Liver (tissue), 5 donors: ENCODE results near the gene FARSA. TPM values are rescaled to one million over a fixed set of nuclear protein-coding genes. Genes with fewer than 3 reads are reported as not detected.

Source experiments
- polyA plus RNA-seq, 2 donors: library from polyadenylated mRNA; stranded (reverse) in 1 of 2; unstranded in 1 of 2; fragments of 200-250 nt in 1 of 2; fragments of >200 nt in 1 of 2; fragmentation: Nextera tagmentation in 1 of 2; extraction: Ambion mirVana in 1 of 2; gene quantifications; one replicate each; pipeline versions ENCODE4 v1.2.1 to v1.2.3, GENCODE V29; 2013 to 2015
- small RNA-seq: library from RNA; depleted of rRNA; stranded (forward); fragments of <200 nt; gene quantifications from one replicate; pipeline ENCODE3, GENCODE V24; 2014
- total RNA-seq, 2 donors: library from RNA; depleted of rRNA; stranded (reverse); fragments of >200 nt; gene quantifications; one replicate each; pipeline ENCODE4 v1.2.3, GENCODE V29; 2014
- donor health status: healthy.
- donor health status: healthy.
- donor health status: healthy.

The FARSA gene
- total and polyA plus RNA-seq, 4 donors, result 29.8 to 50.1 (median 34.3) TPM

Small RNA genes lying within 50 kb of the gene (small RNA-seq; reads per million reads assigned to genes)
- gene MIR5695 (0.24 reads per million, percentile 14 among the genes with 10 or more reads in this experiment), gene MIR6515 (not detected)

Other genes with a start within 250 kb of the FARSA start
- gene GNG14, start 245.7 kb downstream of the FARSA start, total RNA-seq, result not detected
- not detected for gene GNG14, start 245.7 kb downstream of the FARSA start, polyA plus RNA-seq
- 1 to 10 TPM; 2.3 to 2.5 TPM for gene FBXW9, start 237.1 kb downstream of the FARSA start, total RNA-seq
- 1 to 10 TPM; 3.4 to 4.0 TPM for gene FBXW9, start 237.1 kb downstream of the FARSA start, polyA plus RNA-seq
- 10 to 100 TPM; 19.6 to 22.2 TPM for gene TNPO2, start 209.8 kb downstream of the FARSA start, total RNA-seq
- gene TNPO2, start 209.8 kb downstream of the FARSA start, polyA plus RNA-seq, result 10 to 100 TPM in 1 of 2 donors, 1 to 10 TPM in 1; 6.3 to 12.1 TPM
- gene TRIR, start 199.0 kb downstream of the FARSA start, total RNA-seq, result 10 to 100 TPM; 69.3 to 84.3 TPM
- gene TRIR, start 199.0 kb downstream of the FARSA start, polyA plus RNA-seq, result 100 to 1,000 TPM; 106 to 169 TPM
- 10 to 100 TPM; 23.4 to 31.0 TPM for gene GET3, start 196.2 kb downstream of the FARSA start, total RNA-seq
- 10 to 100 TPM; 22.8 to 44.1 TPM for gene GET3, start 196.2 kb downstream of the FARSA start, polyA plus RNA-seq
- gene BEST2, start 181.9 kb downstream of the FARSA start, total RNA-seq, result not detected
- gene BEST2, start 181.9 kb downstream of the FARSA start, polyA plus RNA-seq, result not detected
- 10 to 100 TPM; 11.3 to 36.4 TPM for gene HOOK2, start 158.2 kb downstream of the FARSA start, total RNA-seq
- 10 to 100 TPM; 12.9 to 17.0 TPM for gene HOOK2, start 158.2 kb downstream of the FARSA start, polyA plus RNA-seq
- gene JUNB, start 142.2 kb downstream of the FARSA start, total RNA-seq, result 10 to 100 TPM; 68.6 to 79.2 TPM
- gene JUNB, start 142.2 kb downstream of the FARSA start, polyA plus RNA-seq, result 10 to 100 TPM; 32.7 to 44.6 TPM
- 1,000 to 10,000 TPM in 1 of 2 donors, 100 to 1,000 TPM in 1; 222 to 1,737 TPM for gene PRDX2, start 131.9 kb downstream of the FARSA start, total RNA-seq
- gene PRDX2, start 131.9 kb downstream of the FARSA start, polyA plus RNA-seq, result 100 to 1,000 TPM; 265 to 301 TPM
- gene THSD8, start 131.6 kb downstream of the FARSA start, total RNA-seq, result under 1 TPM in 1 of 2 donors, not detected in 1; 0.33 TPM
- under 1 TPM; 0.22 to 0.35 TPM for gene THSD8, start 131.6 kb downstream of the FARSA start, polyA plus RNA-seq
- 10 to 100 TPM in 1 of 2 donors, 1 to 10 TPM in 1; 1.8 to 17.5 TPM for gene RNASEH2A, start 127.1 kb downstream of the FARSA start, total RNA-seq
- gene RNASEH2A, start 127.1 kb downstream of the FARSA start, polyA plus RNA-seq, result 1 to 10 TPM; 2.3 to 4.6 TPM
- not detected for gene RTBDN, start 99.1 kb downstream of the FARSA start, total RNA-seq
- not detected for gene RTBDN, start 99.1 kb downstream of the FARSA start, polyA plus RNA-seq
- under 1 TPM; 0.08 to 0.19 TPM for gene MAST1, start 95.2 kb downstream of the FARSA start, total RNA-seq
- under 1 TPM; 0.26 to 0.54 TPM for gene MAST1, start 95.2 kb downstream of the FARSA start, polyA plus RNA-seq
- gene DNASE2, start 52.3 kb downstream of the FARSA start, total RNA-seq, result 10 to 100 TPM; 11.9 to 13.7 TPM
- gene DNASE2, start 52.3 kb downstream of the FARSA start, polyA plus RNA-seq, result 10 to 100 TPM; 11.3 to 18.4 TPM
- gene KLF1, start 46.5 kb downstream of the FARSA start, total RNA-seq, result 100 to 1,000 TPM in 1 of 2 donors, not detected in 1; 234 TPM
- gene KLF1, start 46.5 kb downstream of the FARSA start, polyA plus RNA-seq, result not detected
- gene GCDH, start 42.6 kb downstream of the FARSA start, total RNA-seq, result 100 to 1,000 TPM in 1 of 2 donors, 10 to 100 TPM in 1; 65.8 to 118 TPM
- gene GCDH, start 42.6 kb downstream of the FARSA start, polyA plus RNA-seq, result 10 to 100 TPM; 68.6 to 87.7 TPM
- gene SYCE2, start 14.4 kb downstream of the FARSA start, total RNA-seq, result under 1 TPM in 1 of 2 donors, not detected in 1; 0.42 TPM
- gene SYCE2, start 14.4 kb downstream of the FARSA start, polyA plus RNA-seq, result under 1 TPM; 0.07 to 0.43 TPM
- 1,000 to 10,000 TPM in 1 of 2 donors, 100 to 1,000 TPM in 1; 618 to 1,316 TPM for gene CALR, start 4.9 kb upstream of the FARSA start, total RNA-seq
- 1,000 to 10,000 TPM in 1 of 2 donors, 100 to 1,000 TPM in 1; 913 to 1,228 TPM for gene CALR, start 4.9 kb upstream of the FARSA start, polyA plus RNA-seq
- gene RAD23A, start 12.2 kb upstream of the FARSA start, total RNA-seq, result 100 to 1,000 TPM in 1 of 2 donors, 10 to 100 TPM in 1; 42.9 to 112 TPM
- 10 to 100 TPM; 45.0 to 88.6 TPM for gene RAD23A, start 12.2 kb upstream of the FARSA start, polyA plus RNA-seq
- 10 to 100 TPM in 1 of 2 donors, 1 to 10 TPM in 1; 8.4 to 22.1 TPM for gene GADD45GIP1, start 23.5 kb upstream of the FARSA start, total RNA-seq
- gene GADD45GIP1, start 23.5 kb upstream of the FARSA start, polyA plus RNA-seq, result 10 to 100 TPM; 23.6 to 54.2 TPM
- under 1 TPM in 1 of 2 donors, not detected in 1; 0.23 TPM for gene DAND5, start 35.9 kb upstream of the FARSA start, total RNA-seq
- not detected for gene DAND5, start 35.9 kb upstream of the FARSA start, polyA plus RNA-seq
- 10 to 100 TPM; 10.3 to 18.4 TPM for gene NFIX, start 61.8 kb upstream of the FARSA start, total RNA-seq
- 10 to 100 TPM in 1 of 2 donors, 1 to 10 TPM in 1; 3.3 to 14.8 TPM for gene NFIX, start 61.8 kb upstream of the FARSA start, polyA plus RNA-seq
- gene LYL1, start 169.1 kb upstream of the FARSA start, total RNA-seq, result 10 to 100 TPM in 1 of 2 donors, 1 to 10 TPM in 1; 2.0 to 69.7 TPM
- gene LYL1, start 169.1 kb upstream of the FARSA start, polyA plus RNA-seq, result 1 to 10 TPM in 1 of 2 donors, under 1 TPM in 1; 0.35 to 2.6 TPM
- 10 to 100 TPM in 1 of 2 donors, 1 to 10 TPM in 1; 8.3 to 15.6 TPM for gene TRMT1, start 183.0 kb upstream of the FARSA start, total RNA-seq
- gene TRMT1, start 183.0 kb upstream of the FARSA start, polyA plus RNA-seq, result 10 to 100 TPM in 1 of 2 donors, 1 to 10 TPM in 1; 9.8 to 13.7 TPM
- 10 to 100 TPM; 16.7 to 18.7 TPM for gene NACC1, start 184.6 kb upstream of the FARSA start, total RNA-seq
- 10 to 100 TPM in 1 of 2 donors, under 1 TPM in 1; 0.86 to 24.7 TPM for gene NACC1, start 184.6 kb upstream of the FARSA start, polyA plus RNA-seq
- gene STX10, start 216.7 kb upstream of the FARSA start, total RNA-seq, result 10 to 100 TPM; 15.7 to 23.3 TPM
- gene STX10, start 216.7 kb upstream of the FARSA start, polyA plus RNA-seq, result 10 to 100 TPM; 19.2 to 32.7 TPM
- gene IER2, start 216.7 kb upstream of the FARSA start, total RNA-seq, result 10 to 100 TPM; 11.4 to 20.3 TPM
- 10 to 100 TPM; 23.6 to 38.9 TPM for gene IER2, start 216.7 kb upstream of the FARSA start, polyA plus RNA-seq